AG09309 (cell line): ENCODE measurements around the gene PRKAG2.

ENCODE experiments used
- DNase-seq: peaks from one replicate; pipeline ENCODE4 v3.0.0-alpha.2; 2010; ENCODE audit warnings: low read depth
- H3K4me3 ChIP-seq: 2 replicates; pipeline ENCODE4 v1.5.1; 2011; ENCODE audit warnings: mild to moderate bottlenecking, low read depth, low read length, moderate library complexity; ENCODE audit not compliant: control insufficient read depth
- TF ChIP-seq, protein P1 (sequence below): IDR thresholded peaks from 2 replicates; pipeline ENCODE4 v1.5.1; 2011; ENCODE audit warnings: mild to moderate bottlenecking, low read depth, low read length, inconsistent platforms; ENCODE audit not compliant: insufficient read depth, control insufficient read depth; ENCODE audit errors: missing control alignments

Gene PRKAG2

DNA sequence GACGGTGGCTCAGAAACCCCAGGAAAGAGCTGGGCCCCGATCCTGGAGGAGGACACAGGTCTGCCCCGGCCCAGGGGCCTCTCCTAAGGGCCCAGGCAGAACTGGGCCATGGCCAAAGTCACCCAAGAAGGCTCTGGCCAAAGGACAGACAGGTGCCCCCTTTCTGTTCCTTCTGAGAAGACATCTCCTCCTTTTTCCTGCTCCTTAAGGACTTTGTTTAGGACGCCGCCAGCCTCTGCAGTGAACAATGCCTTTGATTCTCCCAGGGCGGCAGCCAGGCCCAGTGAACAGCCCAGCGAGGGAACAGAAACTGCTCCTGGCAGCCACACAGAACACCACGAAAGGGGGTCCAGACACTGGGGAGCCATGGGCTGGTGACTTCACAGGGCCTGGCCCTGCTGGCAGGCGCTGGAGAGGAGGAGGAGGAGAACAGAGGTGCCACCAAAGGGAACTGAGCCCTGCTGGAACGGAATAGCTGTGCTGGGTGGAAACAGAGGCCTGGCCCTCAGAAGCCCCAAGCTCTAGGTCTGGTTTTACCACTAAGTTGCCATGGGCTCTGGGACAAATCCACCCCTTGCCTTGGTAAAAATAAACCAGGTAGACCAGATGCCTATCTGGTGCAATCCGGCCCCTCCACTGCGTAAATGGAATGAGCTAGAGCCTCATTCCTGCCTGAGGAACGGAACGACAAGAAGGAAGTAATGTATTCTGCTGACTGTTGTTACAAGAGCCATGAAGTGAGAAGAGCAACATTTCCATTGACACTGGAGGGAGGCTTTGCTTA, 193.9 kb downstream of the PRKAG2 start:
- TF ChIP-seq, protein P1, sequence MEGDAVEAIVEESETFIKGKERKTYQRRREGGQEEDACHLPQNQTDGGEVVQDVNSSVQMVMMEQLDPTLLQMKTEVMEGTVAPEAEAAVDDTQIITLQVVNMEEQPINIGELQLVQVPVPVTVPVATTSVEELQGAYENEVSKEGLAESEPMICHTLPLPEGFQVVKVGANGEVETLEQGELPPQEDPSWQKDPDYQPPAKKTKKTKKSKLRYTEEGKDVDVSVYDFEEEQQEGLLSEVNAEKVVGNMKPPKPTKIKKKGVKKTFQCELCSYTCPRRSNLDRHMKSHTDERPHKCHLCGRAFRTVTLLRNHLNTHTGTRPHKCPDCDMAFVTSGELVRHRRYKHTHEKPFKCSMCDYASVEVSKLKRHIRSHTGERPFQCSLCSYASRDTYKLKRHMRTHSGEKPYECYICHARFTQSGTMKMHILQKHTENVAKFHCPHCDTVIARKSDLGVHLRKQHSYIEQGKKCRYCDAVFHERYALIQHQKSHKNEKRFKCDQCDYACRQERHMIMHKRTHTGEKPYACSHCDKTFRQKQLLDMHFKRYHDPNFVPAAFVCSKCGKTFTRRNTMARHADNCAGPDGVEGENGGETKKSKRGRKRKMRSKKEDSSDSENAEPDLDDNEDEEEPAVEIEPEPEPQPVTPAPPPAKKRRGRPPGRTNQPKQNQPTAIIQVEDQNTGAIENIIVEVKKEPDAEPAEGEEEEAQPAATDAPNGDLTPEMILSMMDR: no peak
- DNase-seq: no peak
- no peak overlapping the region for H3K4me3 ChIP-seq

DNA sequence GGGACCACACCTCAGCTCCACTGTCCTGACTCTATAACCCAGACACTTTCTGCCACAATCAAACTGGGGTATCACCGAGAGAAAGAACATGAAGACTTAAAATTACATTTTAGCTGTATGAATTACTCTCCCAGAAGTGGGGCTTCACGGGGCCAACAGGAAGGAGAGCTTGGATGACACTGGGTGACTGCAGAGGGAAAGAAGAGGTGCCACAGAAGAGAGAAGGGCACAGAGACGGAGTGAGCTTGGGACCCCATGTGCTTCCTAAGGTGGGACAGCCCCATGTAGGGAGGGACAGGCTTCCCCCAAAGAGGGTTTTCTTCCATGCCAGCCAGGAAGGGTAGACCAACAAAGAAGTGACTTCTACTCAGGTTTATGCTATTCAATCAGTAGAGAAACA, 195.2 kb downstream of the PRKAG2 start:
- H3K4me3 ChIP-seq: no peak overlapping the region
- no peak for DNase-seq
- TF ChIP-seq, protein P1: no peak

DNA sequence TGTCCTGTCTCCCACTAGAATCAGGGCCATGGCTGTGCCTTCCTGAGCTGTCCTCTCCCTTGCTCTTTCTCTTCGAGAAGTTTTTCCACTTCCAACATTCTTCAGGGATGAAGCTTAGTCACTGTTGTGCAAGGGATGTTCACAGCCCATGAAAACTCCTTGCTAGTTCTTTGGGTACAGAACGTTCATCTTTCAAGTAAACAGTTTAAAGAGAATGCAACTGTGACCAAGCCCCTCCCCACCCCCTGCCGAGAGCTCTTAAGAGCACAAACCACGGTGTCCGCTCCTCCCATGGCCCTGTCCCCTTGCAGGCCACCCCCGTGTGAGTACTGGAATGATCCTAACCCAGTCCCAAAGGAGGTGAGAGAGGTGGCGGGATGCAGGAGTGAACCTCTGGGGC, 196.1 kb downstream of the PRKAG2 start:
- TF ChIP-seq, protein P1: no peak
- H3K4me3 ChIP-seq: no peak overlapping the region
- DNase-seq: no peak

DNA sequence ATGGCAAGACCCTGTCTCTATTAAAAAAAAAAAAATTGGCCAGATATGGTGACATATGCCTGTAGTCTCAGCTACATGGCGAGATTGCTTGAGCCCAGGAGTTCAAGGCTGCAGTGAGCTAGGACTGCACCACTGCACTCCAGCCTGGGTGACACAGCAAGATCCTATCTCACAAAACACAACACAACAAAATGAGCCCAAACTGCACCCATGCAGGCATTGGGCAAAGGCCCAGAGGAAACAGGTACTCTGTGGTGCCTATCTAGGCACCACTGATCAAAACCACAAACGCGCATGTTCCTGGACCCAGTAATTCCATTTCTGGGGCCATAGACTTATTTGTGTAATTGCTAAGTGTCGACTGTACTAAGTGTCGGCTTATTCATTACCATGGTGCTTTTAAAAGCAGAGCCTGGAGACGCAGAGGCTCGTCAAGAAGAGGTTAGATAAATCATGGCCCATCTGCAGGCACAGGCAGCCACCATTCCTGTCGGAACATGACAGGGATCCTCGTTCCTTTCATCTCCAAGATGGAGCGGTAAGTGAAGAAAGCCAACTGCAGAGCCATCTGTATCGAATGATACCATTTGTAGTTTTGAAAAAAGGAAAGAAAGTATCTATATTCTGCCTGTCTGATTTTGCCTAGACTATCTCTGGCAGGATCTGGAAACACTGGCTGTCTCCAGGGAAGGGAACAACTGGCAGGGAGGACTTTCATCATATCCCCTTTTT, 196.9 kb downstream of the PRKAG2 start:
- DNase-seq: no peak
- no peak overlapping the region for H3K4me3 ChIP-seq
- TF ChIP-seq, protein P1: no peak

DNA sequence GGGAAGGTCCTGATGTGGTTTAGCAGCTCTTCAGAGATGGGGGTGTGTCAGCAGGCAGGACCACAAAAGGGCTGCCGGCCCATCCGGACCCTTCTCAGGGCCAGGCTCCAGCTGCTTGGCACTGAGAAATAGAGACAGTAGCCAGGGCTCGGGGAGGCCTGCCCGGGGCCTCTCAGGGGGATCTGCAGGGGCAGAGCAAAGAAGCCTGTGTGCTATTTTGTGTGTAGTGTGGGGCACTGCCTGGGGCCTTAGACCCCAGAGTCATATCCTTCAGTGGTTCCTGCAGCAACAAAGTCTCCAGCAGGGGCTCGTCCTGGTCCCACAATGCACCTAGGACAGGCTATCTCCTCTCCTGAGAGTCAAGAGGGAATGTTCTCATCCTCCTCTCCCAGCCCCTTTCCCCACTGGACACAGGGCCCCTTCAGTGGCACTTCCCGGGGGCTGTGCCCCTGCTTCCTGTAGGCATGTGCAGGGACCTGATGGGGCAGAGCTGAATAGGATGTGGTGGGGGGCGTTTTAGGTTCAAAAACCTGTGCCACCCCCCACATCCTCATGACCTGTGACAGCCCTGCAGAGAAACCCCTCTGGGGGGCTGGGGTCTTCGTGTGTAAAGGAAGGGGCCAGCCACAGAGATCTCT, 197.7 kb downstream of the PRKAG2 start:
- no peak for DNase-seq
- no peak overlapping the region for H3K4me3 ChIP-seq
- TF ChIP-seq, protein P1: no peak

DNA sequence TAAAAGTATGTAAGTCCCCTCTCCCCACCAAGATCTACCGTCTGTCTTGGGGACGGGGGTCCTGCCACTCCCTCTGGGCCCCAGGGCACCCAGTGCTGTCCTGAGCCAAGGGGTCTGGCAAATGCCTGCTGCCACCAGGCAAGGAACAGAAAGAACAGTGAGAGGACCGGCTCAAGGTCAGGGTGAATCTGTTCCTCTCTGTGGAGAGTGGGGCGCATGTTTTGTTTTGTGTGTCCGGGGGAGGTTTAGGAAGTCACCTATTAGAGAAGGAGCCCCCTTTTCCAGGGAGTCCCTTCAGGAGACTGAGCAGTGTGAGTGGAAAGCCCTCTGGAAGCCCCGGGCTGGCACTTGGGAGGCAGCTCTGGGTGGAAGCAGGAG, 198.7 kb downstream of the PRKAG2 start:
- TF ChIP-seq, protein P1: no peak
- DNase-seq: no peak
- H3K4me3 ChIP-seq: no peak overlapping the region
